Ascending aorta (tissue), 2 donors: Measurements from ENCODE around the gene TUBA8. TPM values are rescaled to one million over a fixed set of nuclear protein-coding genes. Genes with fewer than 3 reads are reported as not detected.
"Not testable (repeated sequence)": the region's sequence is repeated elsewhere in the genome, so short reads cannot be mapped to it uniquely, and the experiment has no call there.

Experiments used
- DNase-seq, 2 donors: peaks; one replicate each; pipeline ENCODE4 v3.0.0-alpha.2; 2019; ENCODE audit warnings: low spot score in 2 of 2
- H3K27ac ChIP-seq, 2 donors: fragments of 200-600 bp; sonication (generic); one replicate each; pipeline ENCODE4 v1.5.1; 2016 to 2017; ENCODE audit warnings: mild to moderate bottlenecking in 1 of 2
- H3K27me3 ChIP-seq: fragments of 200-600 bp; sonication (generic); one replicate; pipeline ENCODE4 v1.5.1; 2017
- H3K36me3 ChIP-seq, 2 donors: fragments of 200-600 bp; sonication (generic); one replicate each; pipeline ENCODE4 v1.5.1; 2016
- H3K4me1 ChIP-seq, 2 donors: fragments of 200-600 bp; sonication (generic); one replicate each; pipeline ENCODE4 v1.5.1; 2016 to 2017; ENCODE audit warnings: mild to moderate bottlenecking in 1 of 2
- H3K4me3 ChIP-seq, 2 donors: fragments of 200-600 bp; sonication (generic); one replicate each; pipeline ENCODE4 v1.5.1; 2016 to 2017; ENCODE audit warnings: mild to moderate bottlenecking in 1 of 2
- H3K9me3 ChIP-seq, 2 donors: fragments of 200-600 bp; sonication (generic); one replicate each; pipeline ENCODE4 v1.5.1; 2016
- CTCF ChIP-seq, 3 experiments: fragments of 200-600 bp in 2 of 3; fragments of 450-650 bp in 1 of 3; sonication (generic) in 2 of 3; IDR thresholded peaks; one replicate each; pipeline ENCODE4 v1.5.1; 2016 to 2019; ENCODE audit warnings: antibody characterized with exemption in 3 of 3, mild to moderate bottlenecking in 1 of 3, moderate library complexity in 1 of 3
- intact Hi-C: fragments of 100-400 bp; cut with DNase I; formaldehyde crosslinking; loops from one replicate; pipeline ENCODE4 v1.15.1; 2023
- total RNA-seq: library from RNA; depleted of rRNA; stranded (reverse); fragments of >200 nt; gene quantifications from one replicate; pipeline ENCODE4 v1.1.0, GENCODE V29; 2016

Gene TUBA8
- total RNA-seq, 1 donor from 2014 or later, result not detected

DNA sequence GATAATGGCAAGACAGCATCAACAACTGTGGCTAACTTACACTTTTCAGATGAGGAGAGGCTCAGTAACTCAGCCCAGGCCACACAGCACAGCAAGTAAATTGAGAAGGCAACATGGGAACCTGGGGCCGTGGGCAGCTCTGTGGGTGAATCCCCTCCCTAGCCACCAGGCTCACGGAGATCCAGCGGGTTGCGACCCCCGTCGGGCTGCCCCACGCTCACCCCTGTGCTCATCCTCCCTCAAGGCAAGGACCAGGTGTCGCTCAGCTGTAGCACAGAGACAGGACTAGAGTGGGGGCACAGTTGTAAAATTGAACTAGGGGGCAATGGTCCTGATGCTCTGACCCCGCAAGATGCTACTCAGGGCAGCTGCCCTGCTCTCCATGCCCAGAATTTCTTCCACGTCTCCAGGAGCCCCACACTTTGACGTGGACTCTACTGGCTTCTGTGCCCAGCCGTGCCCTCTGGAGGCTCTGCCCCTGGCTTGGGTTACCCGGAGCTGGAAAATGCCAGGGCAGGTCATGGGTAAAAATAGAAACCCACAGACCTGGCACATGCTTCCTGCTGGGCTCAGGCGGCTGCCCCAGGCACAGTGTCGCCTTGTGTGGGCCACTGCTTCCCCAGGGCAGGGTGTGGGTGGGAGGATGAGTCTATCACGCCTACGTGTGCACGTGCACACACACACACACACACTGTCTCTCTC, 9.0 kb downstream of the TUBA8 start:
- no peak for DNase-seq
- no peaks in the 10 kb centered on the region for H3K9me3 ChIP-seq
- no peaks in the 10 kb centered on the region for H3K36me3 ChIP-seq
- no peak overlapping the region for H3K27ac ChIP-seq
- no peak overlapping the region for H3K4me3 ChIP-seq
- no peak for TF ChIP-seq CTCF (IDR thresholded peaks at IDR 0.05)
- no peaks in the 10 kb centered on the region for H3K4me1 ChIP-seq
- intact Hi-C loops, result no loop called here
- no peaks in the 10 kb centered on the region for H3K27me3 ChIP-seq

- Histone ChIP-seq H3K4me3 (no peak overlapping the region), H3K36me3 (no peaks in the 10 kb centered on the region), H3K27ac (no peak overlapping the region), H3K4me1 (no peaks in the 10 kb centered on the region), H3K27me3 (no peaks in the 10 kb centered on the region), H3K9me3 (no peaks in the 10 kb centered on the region)
- DNase-seq, result no peak
- intact Hi-C loops, result no loop called here
- no peak for TF ChIP-seq CTCF (IDR thresholded peaks at IDR 0.05)
These were observed 10.2 kb downstream of the TUBA8 start for GRCh38 chr22:18120857-18121256.

DNA sequence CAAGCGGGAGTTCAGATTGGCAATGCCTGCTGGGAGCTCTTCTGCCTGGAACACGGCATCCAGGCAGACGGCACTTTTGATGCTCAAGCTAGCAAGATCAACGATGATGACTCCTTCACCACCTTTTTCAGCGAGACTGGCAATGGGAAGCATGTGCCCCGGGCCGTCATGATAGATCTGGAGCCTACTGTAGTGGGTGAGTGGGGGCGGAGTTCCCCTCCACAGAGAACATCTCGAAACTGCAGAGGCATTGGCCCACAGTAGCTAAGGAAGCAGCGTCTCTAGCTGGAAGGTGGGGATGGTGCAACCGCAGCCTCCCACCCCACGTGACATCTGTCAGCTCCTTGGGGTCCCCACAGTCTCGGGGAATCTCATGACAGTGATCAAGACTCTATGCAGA, 10.9 kb downstream of the TUBA8 start:
- no peaks in the 10 kb centered on the region for H3K36me3 ChIP-seq
- no peak for TF ChIP-seq CTCF (IDR thresholded peaks at IDR 0.05)
- H3K27ac ChIP-seq, result no peak overlapping the region
- no peaks in the 10 kb centered on the region for H3K4me1 ChIP-seq
- intact Hi-C loops, result no loop called here
- no peaks in the 10 kb centered on the region for H3K27me3 ChIP-seq
- H3K4me3 ChIP-seq, result no peak overlapping the region
- H3K9me3 ChIP-seq, result no peaks in the 10 kb centered on the region
- DNase-seq, result no peak

GRCh38 chr22:18121954-18122554, 11.4 kb downstream of the TUBA8 start:
- DNase-seq, result no peak
- no peak for TF ChIP-seq CTCF (IDR thresholded peaks at IDR 0.05)
- intact Hi-C loops, result no loop called here
- no peaks in the 10 kb centered on the region for H3K27me3 ChIP-seq
- no peaks in the 10 kb centered on the region for H3K9me3 ChIP-seq
- no peaks in the 10 kb centered on the region for H3K4me1 ChIP-seq
- no peak overlapping the region for H3K27ac ChIP-seq
- no peak overlapping the region for H3K4me3 ChIP-seq
- H3K36me3 ChIP-seq, result no peaks in the 10 kb centered on the region

GRCh38 chr22:18123476-18124025, 12.9 kb downstream of the TUBA8 start:
- intact Hi-C loops, H3K27me3 ChIP-seq, H3K4me1 ChIP-seq, DNase-seq, H3K36me3 ChIP-seq, H3K4me3 ChIP-seq, H3K27ac ChIP-seq, H3K9me3 ChIP-seq: not testable (repeated sequence)

GRCh38 chr22:18126606-18127005, 16.0 kb downstream of the TUBA8 start:
- H3K9me3 ChIP-seq, result no peaks in the 10 kb centered on the region
- H3K4me1 ChIP-seq, result no peaks in the 10 kb centered on the region
- H3K27me3 ChIP-seq, result no peaks in the 10 kb centered on the region
- H3K36me3 ChIP-seq, result peaks cover 0 to 3% of the 10 kb centered on the region in 2 donors
- H3K27ac ChIP-seq, result no peak overlapping the region
- no peak overlapping the region for H3K4me3 ChIP-seq
- DNase-seq, result no peak
- intact Hi-C loops, result no loop called here
- TF ChIP-seq CTCF (IDR thresholded peaks at IDR 0.05), result no peak
